Heart left ventricle (tissue), 16 donors: ENCODE data around the gene NDUFAF8. TPM values are rescaled to one million over a fixed set of nuclear protein-coding genes. Genes with fewer than 3 reads are reported as not detected.

Source experiments
- ATAC-seq, 4 donors: fragments of 200-7000 bp; cut with Tn5 transposase; one replicate each; pipeline ENCODE4 v1.9.1; 2020 to 2022; ENCODE audit warnings: moderate library complexity in 4 of 4, mild to moderate bottlenecking in 3 of 4, moderate number of reproducible peaks in 1 of 4
- DNase-seq, 5 donors: peaks; one replicate each; pipeline ENCODE4 v3.0.0-alpha.2; 2020
- H3K27ac ChIP-seq, 12 donors: fragments of 200-600 bp; sonication (generic) in 4 of 12; one replicate each; pipeline versions ENCODE4 v1.5.0 to v1.8.0; 2016 to 2022; ENCODE audit warnings: mild to moderate bottlenecking in 2 of 12
- H3K27me3 ChIP-seq, 9 donors: fragments of 200-600 bp; sonication (generic) in 2 of 9; one replicate each; pipeline versions ENCODE4 v1.5.1 to v1.8.0; 2016 to 2022; ENCODE audit warnings: mild to moderate bottlenecking in 3 of 9
- H3K36me3 ChIP-seq, 9 donors: fragments of 200-600 bp; sonication (generic) in 2 of 9; one replicate each; pipeline versions ENCODE4 v1.5.0 to v1.8.0; 2018 to 2022; ENCODE audit warnings: mild to moderate bottlenecking in 2 of 9
- H3K4me1 ChIP-seq, 12 donors: fragments of 200-600 bp; sonication (generic) in 4 of 12; one replicate each; pipeline versions ENCODE4 v1.5.0 to v1.8.0; 2016 to 2022; ENCODE audit warnings: mild to moderate bottlenecking in 3 of 12
- H3K4me3 ChIP-seq, 12 donors: fragments of 200-600 bp; sonication (generic) in 4 of 12; one replicate each; pipeline versions ENCODE4 v1.5.0 to v1.8.0; 2017 to 2022; ENCODE audit warnings: mild to moderate bottlenecking in 9 of 12, moderate library complexity in 4 of 12
- H3K9me3 ChIP-seq, 12 donors: fragments of 200-600 bp; sonication (generic) in 4 of 12; one replicate each; pipeline versions ENCODE4 v1.5.0 to v1.8.0; 2016 to 2022; ENCODE audit warnings: mild to moderate bottlenecking in 1 of 12
- CTCF ChIP-seq, 12 donors: fragments of 200-600 bp; sonication (generic) in 4 of 12; IDR thresholded peaks; one replicate each; pipeline versions ENCODE4 v1.5.0 to v1.8.0; 2018 to 2022; ENCODE audit warnings: antibody characterized with exemption in 12 of 12, mild to moderate bottlenecking in 5 of 12
- POLR2A ChIP-seq, 2 donors: fragments of 450-650 bp; IDR thresholded peaks; one replicate each; pipeline ENCODE4 v1.6.1; 2017; ENCODE audit warnings: antibody characterized with exemption in 2 of 2, mild to moderate bottlenecking in 2 of 2, moderate library complexity in 2 of 2
- WGBS, 4 donors: extraction: QIAGEN DNeasy Blood & Tissue Kit in 2 of 4; methylation state at CpG; one replicate each; pipeline versions ENCODE4 v1.1.5 to v1.1.7; 2013 to 2018; 5-methylcytosine and 5-hydroxymethylcytosine counted together
- intact Hi-C, 10 donors: fragments of 100-400 bp; cut with DNase I; formaldehyde crosslinking; loops; one replicate each; pipeline versions ENCODE4 v1.11.1 to v1.14.2; 2022
- polyA plus RNA-seq, 2 donors: library from polyadenylated mRNA; stranded (reverse); fragments of 200-250 nt; gene quantifications; one replicate each; pipeline ENCODE4 v1.2.3, GENCODE V29; 2013
- total RNA-seq, 9 donors: library from RNA; depleted of rRNA in 2 of 9; stranded (reverse); fragments of >200 nt in 2 of 9; fragmentation: NEBNext Ultra II Directional in 3 of 9; extraction: Animal tissue kit (Norgen Biotek cat#: 25700) in 3 of 9; gene quantifications; one replicate each; pipeline versions ENCODE4 v1.1.0 to v1.2.4, GENCODE V29; 2016 to 2023
- donor health status: ischemic (EF 13 %, LVEDD 7.1; RV severe dilation, severe dysfunction).
- donor health status: healthy with polysubstance abuse.
- donor health status: DM: no; HTN: yes; CAD: no.
- donor health status: DM: no; HTN: no; CAD: no.
- donor health status: ischemic (EF 25% LVEDD 6.9; RV normal size, moderate dysfunction).
- donor health status: ischemic (EF 25% LVEDD 5.7; RV mildly dilated, moderate dysfunction).
- donor health status: healthy.
- donor health status: DM: yes; HTN: yes; CAD: no.
- donor health status: ischemic (EF 35%, LVEDD 5.7; RV mildly dilated, moderate dysfunction).
- donor health status: nonischemic (EF 11% LVEDD 7.7; RV severe dilation, severe dysfunction).
- donor health status: DM: yes; HTN: yes; CAD: no.
- donor health status: PGD.
- donor health status: ischemic (EF 29% LVEDD 5.4; RV normal size, mild dysfunction).
- donor health status: nonischemic (EF 23%, LVEDD 6.1; RV moderate dilation, normal function).

NDUFAF8 gene
- total and polyA plus RNA-seq, 11 donors, result 26.7 to 77.1 (median 50.2) TPM

- no peaks in the 10 kb centered on the region for H3K9me3 ChIP-seq
- TF ChIP-seq CTCF (IDR thresholded peaks at IDR 0.05), result no peak
- no peak for TF ChIP-seq POLR2A (IDR thresholded peaks at IDR 0.05)
- no peak overlapping the region for H3K27ac ChIP-seq
- no peaks in the 10 kb centered on the region for H3K27me3 ChIP-seq
- ATAC-seq (no peak), DNase-seq (no peak)
- H3K36me3 ChIP-seq, result peaks cover 0 to 18% (median 0%) of the 10 kb centered on the region in 9 donors
- peaks cover 0 to 9% (median 0%) of the 10 kb centered on the region in 12 donors for H3K4me1 ChIP-seq
- H3K4me3 ChIP-seq, result no peak overlapping the region
- intact Hi-C loops, result no loop called here
- WGBS, 4 donors, result 74 to 88% (median 82%) methylated on average over 4 of the region's 4 CpGs
These were observed 33.0 kb upstream of the NDUFAF8 start for GRCh38 chr17:81206166-81206565.

GRCh38 chr17:81206657-81207056 is 32.5 kb upstream of the NDUFAF8 start:
- no peaks in the 10 kb centered on the region for H3K9me3 ChIP-seq
- no peaks in the 10 kb centered on the region for H3K27me3 ChIP-seq
- peaks cover 0 to 9% (median 0%) of the 10 kb centered on the region in 12 donors for H3K4me1 ChIP-seq
- H3K4me3 ChIP-seq, result no peak overlapping the region
- H3K27ac ChIP-seq, result no peak overlapping the region
- intact Hi-C loops, result no loop called here
- H3K36me3 ChIP-seq, result peaks cover 0 to 18% (median 0%) of the 10 kb centered on the region in 9 donors
- no peak for ATAC-seq
- no peak for DNase-seq
- TF ChIP-seq POLR2A (IDR thresholded peaks at IDR 0.05) (no peak), CTCF (IDR thresholded peaks at IDR 0.05) (no peak)
- 95 to 97% (median 96%) methylated on average over 6 to 12 of the region's 12 CpGs for WGBS, 4 donors

- Histone ChIP-seq H3K4me1 (peaks cover 0 to 9% (median 0%) of the 10 kb centered on the region in 12 donors), H3K27me3 (no peaks in the 10 kb centered on the region), H3K36me3 (peaks cover 0 to 14% (median 0%) of the 10 kb centered on the region in 9 donors), H3K4me3 (no peak overlapping the region), H3K27ac (no peak overlapping the region), H3K9me3 (no peaks in the 10 kb centered on the region)
- DNase-seq (no peak), ATAC-seq (no peak)
- 86 to 96% (median 92%) methylated on average over 9 to 21 of the region's 21 CpGs for WGBS, 4 donors
- no peak for TF ChIP-seq CTCF (IDR thresholded peaks at IDR 0.05)
- TF ChIP-seq POLR2A (IDR thresholded peaks at IDR 0.05), result no peak
- intact Hi-C loops, result no loop called here
These were observed 31.2 kb upstream of the NDUFAF8 start for GRCh38 chr17:81207610-81208581.

- Histone ChIP-seq H3K27ac (no peak overlapping the region), H3K9me3 (no peaks in the 10 kb centered on the region), H3K4me3 (no peak overlapping the region), H3K36me3 (peaks cover 0 to 9% (median 0%) of the 10 kb centered on the region in 9 donors), H3K4me1 (peaks cover 0 to 9% (median 0%) of the 10 kb centered on the region in 12 donors), H3K27me3 (no peaks in the 10 kb centered on the region)
- 93 to 99% (median 95%) methylated on average over 7 to 10 of the region's 10 CpGs for WGBS, 4 donors
- DNase-seq (no peak), ATAC-seq (no peak)
- TF ChIP-seq POLR2A (IDR thresholded peaks at IDR 0.05) (no peak), CTCF (IDR thresholded peaks at IDR 0.05) (no peak)
- intact Hi-C loops, result no loop called here
These were observed 30.5 kb upstream of the NDUFAF8 start for GRCh38 chr17:81208651-81209050.
